ENCODE results near the gene WHRN. TPM values are rescaled to one million over a fixed set of nuclear protein-coding genes. Genes with fewer than 3 reads are reported as not detected.

WHRN gene
- 12.4 TPM for polyA plus RNA-seq (ENCODE audit: insufficient read length)
- long read RNA-seq, donor 1, partial matches to known transcripts: 0 of 3 reads
- long read RNA-seq, donor 1, other reads (novel, unspliced or antisense): 0 of 3 reads
- long read RNA-seq, donor 2: 0 reads
- long read RNA-seq, donor 3: 0 reads
- long read RNA-seq, donor 4: 0 reads
- long read RNA-seq, donor 5, partial matches to known transcripts: 1,631 of 1,638 reads
- long read RNA-seq, donor 5, other reads (novel, unspliced or antisense): 5 of 1,638 reads
- long read RNA-seq, donor 6: 0 reads
- long read RNA-seq, donor 7, partial matches to known transcripts: 0 of 2 reads
- long read RNA-seq, donor 7, other reads (novel, unspliced or antisense): 0 of 2 reads
- long read RNA-seq, donor 8: 0 reads

- DNase-seq: peak; percentile 91
Observed at GRCh38 chr9:114505187-114506081, at the start of gene WHRN. TSS of gene WHRN (minus strand) at chr9:114505473. CDS start at chr9:114504801, 672 bp downstream.

GRCh38 chr9:114553202-114553601 is 47.9 kb upstream of the WHRN start:
- no peak for DNase-seq

- no peak for DNase-seq
Observed at GRCh38 chr9:114552706-114553105, 47.4 kb upstream of the WHRN start.

GRCh38 chr9:114551750-114552685 is 46.7 kb upstream of the WHRN start:
- DNase-seq: peak; percentile 34

- DNase-seq: no peak
Observed at GRCh38 chr9:114549697-114550330, 44.5 kb upstream of the WHRN start.

GRCh38 chr9:114546851-114547250 is 41.6 kb upstream of the WHRN start:
- no peak for DNase-seq

GRCh38 chr9:114545055-114545454 is 39.8 kb upstream of the WHRN start:
- no peak for DNase-seq

- no peak for DNase-seq
Observed at GRCh38 chr9:114539701-114540380, 34.6 kb upstream of the WHRN start.

- DNase-seq: no peak
Observed at GRCh38 chr9:114538241-114538640, 33.0 kb upstream of the WHRN start.

GRCh38 chr9:114532561-114533237 is 27.4 kb upstream of the WHRN start:
- no peak for DNase-seq

GRCh38 chr9:114529285-114529684 is 24.0 kb upstream of the WHRN start:
- no peak for DNase-seq

- no peak for DNase-seq
Observed at GRCh38 chr9:114526807-114527206, 21.5 kb upstream of the WHRN start.

- DNase-seq: no peak
Observed at GRCh38 chr9:114525513-114525912, 20.2 kb upstream of the WHRN start.

GRCh38 chr9:114524247-114524681 is 19.0 kb upstream of the WHRN start:
- no peak for DNase-seq

GRCh38 chr9:114522847-114523246 is 17.6 kb upstream of the WHRN start:
- no peak for DNase-seq

- DNase-seq: no peak
Observed at GRCh38 chr9:114522286-114522685, 17.0 kb upstream of the WHRN start.

- DNase-seq: no peak
Observed at GRCh38 chr9:114521846-114522245, 16.6 kb upstream of the WHRN start.

GRCh38 chr9:114518599-114519022 is 13.3 kb upstream of the WHRN start:
- no peak for DNase-seq

GRCh38 chr9:114518120-114518519 is 12.8 kb upstream of the WHRN start:
- DNase-seq: no peak

GRCh38 chr9:114516913-114517312 is 11.6 kb upstream of the WHRN start:
- DNase-seq: no peak
